Stimulated activated CD8-positive, alpha-beta memory T cell treated with anti-CD3 and anti-CD28 coated beads, Interleukin-7, amount 100 ng/mL, for 48 hours (primary cell): Measurements from ENCODE around the gene ECI1.
A peak's percentile ranks its signal among the peaks of the same experiment; 100 is the strongest.
"Not testable (repeated sequence)": the region's sequence is repeated elsewhere in the genome, so short reads cannot be mapped to it uniquely, and the experiment has no call there.

ENCODE experiments used
- DNase-seq, 2 donors: peaks; one replicate each; pipeline ENCODE4 v3.0.0-alpha.2; 2020; ENCODE audit warnings: low read depth in 1 of 2; ENCODE audit errors: extremely low read depth in 1 of 2

Gene ECI1

GRCh38 chr16:2212362-2213324, 38.7 kb downstream of the ECI1 start:
- no peak for DNase-seq

- no peak for DNase-seq
These were observed 39.5 kb downstream of the ECI1 start for GRCh38 chr16:2211923-2212347.

GRCh38 chr16:2210386-2211365, 40.7 kb downstream of the ECI1 start, which contains the start of gene BRICD5:
TSS of gene BRICD5 (minus strand) at chr16:2210863. CDS start at chr16:2210833, 30 bp downstream.
- DNase-seq, result no peak

- DNase-seq, result no peak
These were observed 41.4 kb downstream of the ECI1 start for GRCh38 chr16:2210009-2210332.

GRCh38 chr16:2209258-2210008, 42.0 kb downstream of the ECI1 start:
- no peak for DNase-seq

GRCh38 chr16:2208772-2209171, 42.6 kb downstream of the ECI1 start:
- no peak for DNase-seq

- no peak for DNase-seq
These were observed 43.1 kb downstream of the ECI1 start for GRCh38 chr16:2208308-2208707.

- DNase-seq, result no peak
These were observed 43.5 kb downstream of the ECI1 start for GRCh38 chr16:2207872-2208271.

- no peak for DNase-seq
These were observed 44.5 kb downstream of the ECI1 start for GRCh38 chr16:2206780-2207433.

- no peak for DNase-seq
These were observed 45.0 kb downstream of the ECI1 start for GRCh38 chr16:2206420-2206779.

GRCh38 chr16:2205967-2206313, 45.4 kb downstream of the ECI1 start:
- DNase-seq, result no peak

GRCh38 chr16:2205104-2205966, 46.1 kb downstream of the ECI1 start, which contains the start of gene MLST8:
TSS of gene MLST8 (plus strand) at chr16:2205454. CDS start at chr16:2206086, 632 bp downstream.
- DNase-seq, result peak; percentile 70 to 80

- DNase-seq, result no peak
These were observed 46.8 kb downstream of the ECI1 start for GRCh38 chr16:2204416-2205103.

GRCh38 chr16:2203119-2203688, 48.2 kb downstream of the ECI1 start:
- not testable (repeated sequence) for DNase-seq

- no peak for DNase-seq
These were observed 51.1 kb downstream of the ECI1 start for GRCh38 chr16:2200313-2200712.

GRCh38 chr16:2199621-2200139, 51.7 kb downstream of the ECI1 start:
- no peak for DNase-seq

- no peak for DNase-seq
These were observed 52.3 kb downstream of the ECI1 start for GRCh38 chr16:2199095-2199494.

- no peak for DNase-seq
These were observed 53.1 kb downstream of the ECI1 start for GRCh38 chr16:2198283-2198682.
